A549 (cell line): ENCODE measurements around the gene CNOT3. TPM values are rescaled to one million over a fixed set of nuclear protein-coding genes. Genes with fewer than 3 reads are reported as not detected.

Experiments
- ATAC-seq, 2 experiments: fragments of 200-7000 bp in 1 of 2; fragments of >200 bp in 1 of 2; cut with Nextera tagmentation in 1 of 2; cut with Tn5 transposase in 1 of 2; 3 replicates each; pipeline versions ENCODE4 v1.8.0 to v1.9.1; 2018 to 2020; ENCODE audit warnings: mild to moderate bottlenecking in 1 of 2, moderate library complexity in 1 of 2
- CTCF ChIA-PET: fragments of 300-600 bp; sonication (Branson Sonifier 250); formaldehyde crosslinking; extraction: SDS; loops from one replicate; lab custom pipeline; 2021; ENCODE audit warnings: antibody characterized with exemption, inconsistent platforms; lab: Yijun Ruan, JAX
- POLR2A ChIA-PET: fragments of 350-600 bp; formaldehyde crosslinking; extraction: SDS; loops from one replicate; lab custom pipeline; 2021; ENCODE audit warnings: antibody characterized with exemption, inconsistent platforms; lab: Yijun Ruan, JAX
- DNase-seq, 2 experiments: peaks; one replicate each; pipeline versions ENCODE4 v3.0.0 to v3.0.0-alpha.2; 2011 to 2016; ENCODE audit warnings: low read depth in 1 of 2, low spot score in 1 of 2
- FAIRE-seq: peaks from 2 replicates; lab custom pipeline; 2011; peaks lifted over from hg19 to GRCh38; lab: Jason Lieb, UNC
- H3K27ac ChIP-seq, 2 experiments: fragments of >200 bp; sonication (Bioruptor Twin); formaldehyde crosslinking; 3 replicates each; pipeline ENCODE4 v1.5.1; 2016 to 2017
- H3K4me1 ChIP-seq: fragments of >200 bp; sonication (Bioruptor Twin); formaldehyde crosslinking; 3 replicates; pipeline ENCODE4 v1.6.1; 2016
- H3K4me2 ChIP-seq: fragments of >200 bp; sonication (Bioruptor Twin); formaldehyde crosslinking; 3 replicates; pipeline ENCODE4 v1.6.1; 2016
- H3K4me3 ChIP-seq: fragments of >200 bp; sonication (Bioruptor Twin); formaldehyde crosslinking; 3 replicates; pipeline ENCODE4 v1.5.1; 2016
- H3K9me3 ChIP-seq: fragments of >200 bp; sonication (Bioruptor Twin); formaldehyde crosslinking; 3 replicates; pipeline ENCODE4 v1.6.1; 2016
- ATOH8 ChIP-seq: fragments of 250-450 bp; sonication (Bioruptor Pico); IDR thresholded peaks from 2 replicates; pipeline ENCODE4 v1.5.0; 2020; ENCODE audit warnings: low read depth, mild to moderate bottlenecking, moderate library complexity
- BHLHE40 ChIP-seq: IDR thresholded peaks from 2 replicates; pipeline ENCODE4 v1.6.1; 2012; ENCODE audit warnings: low read depth, low read length, inconsistent platforms
- CHD4 ChIP-seq: fragments of 200-600 bp; sonication (generic); IDR thresholded peaks from 2 replicates; pipeline ENCODE4 v1.6.1; 2016; ENCODE audit warnings: antibody characterized with exemption, mild to moderate bottlenecking, borderline replicate concordance
- EHF ChIP-seq: fragments of 250-450 bp; sonication (Bioruptor Pico); IDR thresholded peaks from 2 replicates; pipeline ENCODE4 v1.5.0; 2020; ENCODE audit warnings: mild to moderate bottlenecking
- ELK1 ChIP-seq: fragments of 150-350 bp; IDR thresholded peaks from 2 replicates; pipeline ENCODE4 v1.6.1; 2014; ENCODE audit warnings: low read depth, mild to moderate bottlenecking, low read length
- FOSL2 ChIP-seq, 2 experiments: fragments of 450-650 bp in 1 of 2; fragments of >200 bp in 1 of 2; sonication (Bioruptor Twin) in 1 of 2; formaldehyde crosslinking; IDR thresholded peaks; 2 replicates each; pipeline versions ENCODE4 v1.5.0 to v1.6.1; 2016 to 2020; ENCODE audit warnings: mild to moderate bottlenecking in 1 of 2, moderate library complexity in 1 of 2
- GATA3 ChIP-seq: IDR thresholded peaks from 2 replicates; pipeline ENCODE4 v1.6.1; 2012; ENCODE audit warnings: borderline replicate concordance
- HOXB13 ChIP-seq: fragments of 250-450 bp; sonication (Bioruptor Pico); IDR thresholded peaks from 2 replicates; pipeline ENCODE4 v1.5.0; 2020; ENCODE audit warnings: low read depth, mild to moderate bottlenecking, moderate library complexity
- JUN ChIP-seq, 2 experiments: fragments of >200 bp; sonication (Bioruptor Twin); formaldehyde crosslinking; IDR thresholded peaks; 2 replicates in 1 of 2; 3 replicates in 1 of 2; pipeline ENCODE4 v1.6.1; 2016 to 2017
- KDM5A ChIP-seq: fragments of 200-600 bp; sonication (generic); IDR thresholded peaks from 2 replicates; pipeline ENCODE4 v1.6.1; 2016; ENCODE audit warnings: antibody characterized with exemption, mild to moderate bottlenecking
- MAX ChIP-seq: IDR thresholded peaks from 2 replicates; pipeline ENCODE4 v1.6.1; 2012
- REST ChIP-seq: fragments of 200-600 bp; sonication (generic); IDR thresholded peaks from 2 replicates; pipeline ENCODE4 v1.6.1; 2016; ENCODE audit warnings: antibody characterized with exemption, mild to moderate bottlenecking, moderate library complexity
- TP53 ChIP-seq: fragments of 250-450 bp; sonication (Bioruptor Pico); IDR thresholded peaks from 2 replicates; pipeline ENCODE4 v1.5.0; 2021; ENCODE audit warnings: mild to moderate bottlenecking, moderate library complexity
- ZFP36 ChIP-seq: fragments of 450-650 bp; IDR thresholded peaks from 2 replicates; pipeline ENCODE4 v1.6.1; 2014; ENCODE audit warnings: borderline replicate concordance; ENCODE audit not compliant: partially characterized antibody
- ZNF302 ChIP-seq: fragments of 250-450 bp; sonication (Bioruptor Pico); IDR thresholded peaks from 2 replicates; pipeline ENCODE4 v1.9.0; 2021; ENCODE audit warnings: inconsistent platforms, mild to moderate bottlenecking, moderate library complexity
- WGBS: methylation state at CpG from one replicate; pipeline ENCODE4 v1.1.6; 2017; ENCODE audit errors: missing lambda C conversion rate; 5-methylcytosine and 5-hydroxymethylcytosine counted together
- polyA plus RNA-seq, 4 experiments: library from polyadenylated mRNA; depleted of rRNA in 3 of 4; stranded (reverse); fragments of >200 nt; fragmentation: RNase III in 1 of 4; extraction: RNeasy Plus Mini Kit Qiagen cat#74134 plus additional on column Dnase treatment in 1 of 4; gene quantifications; 2 replicates in 3 of 4; 3 replicates in 1 of 4; pipeline ENCODE4 v1.2.3, GENCODE V29; 2011 to 2017

CNOT3 gene
- polyA plus RNA-seq, 2 of the 4 experiments (the other 2 are of a cell fraction), result 24.9 to 59.2 TPM

- Histone ChIP-seq H3K4me2 (no peak overlapping the region), H3K27ac (no peak overlapping the region), H3K4me3 (no peak overlapping the region), H3K9me3 (no peaks in the 10 kb centered on the region), H3K4me1 (no peaks in the 10 kb centered on the region)
- DNase-seq (no peak), ATAC-seq (peak in 1 of 2 experiments; percentile 5; a peak in 3 of 6 replicates), FAIRE-seq (no peak)
- TF ChIP-seq TP53 (CRISPR knock-in tag) (no peak), EHF (no peak), MAX (no peak), ZNF302 (no peak), KDM5A (no peak), ZFP36 (no peak), HOXB13 (CRISPR knock-in tag) (no peak), ELK1 (no peak), CHD4 (no peak), BHLHE40 (no peak), FOSL2 (IDR thresholded peaks at IDR 0.05) (no peak), FOSL2 (CRISPR knock-in tag; IDR thresholded peaks at IDR 0.05) (no peak), ATOH8 (CRISPR knock-in tag) (no peak)
- POLR2A ChIA-PET, result interaction anchor here (5.5 kb wide), 1 partner anchor 15 kb away, joined by 36 read pairs; the partner anchor contains the start of gene CNOT3
- 98% methylated on average over 11 of the region's 12 CpGs for WGBS
- CTCF ChIA-PET, result interaction anchor here (1.0 to 4.9 kb wide), 3 partner anchors 8 to 16 kb away, joined by 3 to 25 read pairs (median 4); partner anchors contain the start of gene CNOT3
Measured at GRCh38 chr19:54152267-54152666, 14.7 kb downstream of the CNOT3 start.

DNA sequence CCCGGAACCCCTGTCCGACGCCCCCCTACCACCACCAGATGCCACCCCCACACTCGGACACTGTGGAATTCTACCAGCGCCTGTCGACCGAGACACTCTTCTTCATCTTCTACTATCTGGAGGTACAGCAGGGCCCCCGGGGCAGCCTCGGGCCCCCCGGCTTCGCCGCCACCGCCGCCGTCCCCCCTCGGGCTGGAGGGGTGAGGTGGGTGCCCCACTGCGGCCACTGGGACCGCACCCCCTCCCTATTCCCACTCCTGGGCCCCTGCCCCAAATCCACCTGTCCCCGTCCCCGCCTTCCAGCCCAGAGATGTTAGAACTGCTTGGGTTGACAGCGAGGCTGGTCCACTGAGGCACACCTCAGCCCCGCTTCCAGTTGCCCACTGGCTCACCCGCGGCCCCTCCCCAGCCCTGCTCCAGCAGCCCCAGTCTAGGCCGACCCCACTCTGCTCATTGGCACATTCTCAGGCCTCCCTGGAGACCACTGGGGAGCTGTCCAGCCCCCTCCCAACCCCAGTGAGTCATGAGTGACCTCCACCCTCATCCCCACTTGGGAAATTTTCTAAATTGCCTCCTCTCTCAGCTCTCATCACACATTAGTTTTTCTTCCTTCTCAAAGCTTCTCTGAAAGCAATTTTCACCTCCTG lies 15.4 kb downstream of the CNOT3 start:
- Histone ChIP-seq H3K4me3 (no peak overlapping the region), H3K4me2 (no peak overlapping the region), H3K4me1 (peaks cover 1% of the 10 kb centered on the region; the same call in 2 of the 3 replicates), H3K27ac (no peak overlapping the region), H3K9me3 (no peaks in the 10 kb centered on the region)
- POLR2A ChIA-PET, result interaction anchor here (2.1 kb wide), 1 partner anchor 16 kb away, joined by 10 read pairs; the partner anchor contains the start of gene CNOT3
- no peak for DNase-seq
- TF ChIP-seq REST, result no peak
- TF ChIP-seq GATA3, result no peak
- TF ChIP-seq TP53 (CRISPR knock-in tag), result no peak
- TF ChIP-seq HOXB13 (CRISPR knock-in tag), result no peak
- TF ChIP-seq JUN (IDR thresholded peaks at IDR 0.05), result 0 out of 5 replicates have a peak, but pooled peaks of 1 of the 2 experiments have one; percentile 0
- CTCF ChIA-PET, result interaction anchor here (1.3 to 4.9 kb wide), 2 partner anchors 16 kb away, joined by 4 to 25 read pairs; partner anchors contain the start of gene CNOT3
- ATAC-seq, result no peak
- FAIRE-seq, result no peak
- 91% methylated on average over 15 of the region's 25 CpGs for WGBS
